GM19351 (cell line): ENCODE measurements around the gene CCNI2.
A peak's percentile ranks its signal among the peaks of the same experiment; 100 is the strongest.

Source experiments
- ATAC-seq: cut with Tn5 transposase; IDR thresholded peaks from one replicate; pipeline ENCODE4 v1.9.1; 2021; ENCODE audit warnings: mild to moderate bottlenecking, moderate library complexity; ENCODE audit not compliant: unreplicated experiment

The CCNI2 gene

DNA sequence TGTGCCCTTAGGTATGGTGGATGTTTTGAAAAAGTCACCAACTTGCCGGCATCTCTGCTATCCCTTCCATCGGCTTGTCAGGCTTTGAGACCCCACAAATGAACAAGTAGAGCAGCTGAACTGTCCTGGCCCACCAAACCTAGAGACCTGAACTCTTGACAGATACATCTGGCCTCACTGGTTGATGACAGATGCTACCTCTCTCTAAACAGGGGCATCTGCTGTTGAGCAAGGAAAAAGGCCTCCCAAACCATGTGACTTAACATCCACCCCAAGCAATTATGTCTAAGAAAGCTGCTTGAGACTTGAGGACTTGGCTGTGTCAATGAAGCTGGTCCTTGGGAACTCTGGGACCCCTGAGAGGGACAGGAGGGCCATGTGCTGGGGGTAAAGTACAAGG, 2.3 kb downstream of the CCNI2 start:
- no peak for ATAC-seq

DNA sequence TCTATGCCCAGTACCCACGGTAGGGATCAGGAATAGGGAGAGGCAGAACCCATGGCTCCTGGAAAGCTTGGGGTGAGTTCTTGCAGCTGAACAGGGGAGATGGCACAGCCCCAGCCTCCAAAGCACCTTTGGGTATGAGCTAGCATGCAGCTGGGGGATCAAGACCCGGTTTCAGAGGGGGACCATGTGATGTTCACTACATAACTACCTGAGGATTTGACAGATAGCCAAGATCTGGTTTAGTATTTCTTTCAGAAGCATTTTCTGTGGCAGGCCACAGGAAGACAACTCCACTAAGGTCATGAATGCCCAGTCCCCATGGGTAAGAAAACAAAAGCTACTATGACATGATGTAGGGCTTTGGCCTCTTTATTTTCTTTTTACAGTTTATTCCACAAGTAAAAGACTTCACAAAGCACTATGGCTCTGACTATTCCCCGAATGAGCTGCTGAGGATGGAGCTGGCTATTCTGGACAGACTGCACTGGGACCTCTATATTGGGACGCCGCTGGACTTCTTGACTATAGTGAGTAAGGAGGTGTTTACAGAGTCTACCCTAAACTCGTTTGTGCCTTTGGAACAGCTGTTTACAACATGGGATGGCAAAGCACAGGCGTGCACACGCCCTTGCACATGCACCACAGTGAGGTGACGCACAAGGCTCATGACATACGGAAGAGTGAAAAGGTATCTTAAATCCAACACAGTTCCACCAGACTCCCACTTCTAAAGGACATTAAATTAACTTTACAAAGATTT, 3.4 kb downstream of the CCNI2 start:
- ATAC-seq, result no peak

DNA sequence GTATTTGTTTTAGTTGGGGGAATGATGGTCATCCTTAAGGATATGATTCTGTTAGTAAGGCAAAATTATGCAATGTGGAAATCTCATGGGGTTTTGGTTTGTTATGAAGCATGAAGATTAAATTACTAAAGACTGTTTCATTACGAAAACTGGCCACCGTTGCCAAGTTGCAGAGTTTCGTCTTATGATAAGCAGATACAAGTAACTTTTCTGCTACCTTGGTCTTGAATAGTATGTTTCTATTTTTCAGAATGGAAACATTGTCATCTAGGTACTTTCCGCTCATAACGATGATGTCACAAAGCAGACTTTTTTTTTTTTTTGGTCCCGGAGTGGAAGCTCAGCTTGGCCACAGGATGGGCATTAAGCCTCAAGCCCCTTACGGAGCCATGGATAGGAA, 4.2 kb downstream of the CCNI2 start:
- ATAC-seq, result peak; percentile 53

- no peak for ATAC-seq
These were observed 4.8 kb downstream of the CCNI2 start for GRCh38 chr5:132751971-132752580.

DNA sequence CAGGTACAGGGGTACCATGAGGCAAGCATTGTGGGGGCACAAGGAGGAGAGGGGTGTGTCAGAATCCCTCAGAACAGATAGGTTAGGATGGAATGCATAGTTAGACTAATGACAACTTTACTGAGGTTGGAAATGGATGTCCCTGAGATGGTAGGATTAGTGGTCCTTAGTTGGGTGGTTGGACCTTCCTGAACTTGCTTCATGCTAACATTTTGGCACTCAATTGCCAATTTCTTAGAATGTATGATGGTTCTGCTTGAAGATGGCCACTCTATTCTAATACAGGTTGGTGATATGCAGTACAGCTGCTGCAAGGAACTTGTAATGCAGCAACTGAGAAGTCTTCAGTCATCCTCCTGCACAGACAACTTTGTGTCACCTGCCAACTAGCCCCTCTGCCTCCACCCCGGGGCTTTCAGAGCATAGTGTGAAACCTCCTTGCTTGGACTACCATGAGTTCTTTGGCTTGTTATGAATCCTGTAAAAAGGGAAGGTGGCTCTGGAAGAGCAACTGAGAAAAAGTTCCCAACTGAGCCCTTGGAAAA, 5.4 kb downstream of the CCNI2 start:
- ATAC-seq, result no peak

GRCh38 chr5:132753135-132753987, 6.1 kb downstream of the CCNI2 start:
- ATAC-seq, result no peak

DNA sequence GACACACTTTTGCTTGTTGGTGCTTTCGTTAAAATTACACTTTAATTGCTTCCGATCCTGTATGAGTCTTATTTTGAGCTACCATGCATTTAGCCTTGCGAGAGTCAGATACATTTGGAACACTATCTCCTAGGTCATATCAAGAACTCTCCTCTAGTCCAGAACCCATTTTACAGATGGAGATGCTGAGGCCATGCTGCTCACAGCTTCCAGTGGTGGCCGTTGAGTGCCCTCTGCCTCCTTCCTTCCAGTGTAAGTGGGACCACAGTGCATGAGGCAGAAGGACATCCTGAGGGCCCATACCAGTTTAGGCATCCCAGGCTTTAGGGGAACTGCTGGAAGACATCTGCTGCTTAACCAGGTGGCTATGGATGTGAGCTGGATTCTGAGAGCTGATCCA, 6.9 kb downstream of the CCNI2 start:
- ATAC-seq, result no peak

GRCh38 chr5:132754947-132755346, 7.7 kb downstream of the CCNI2 start:
- ATAC-seq, result no peak

DNA sequence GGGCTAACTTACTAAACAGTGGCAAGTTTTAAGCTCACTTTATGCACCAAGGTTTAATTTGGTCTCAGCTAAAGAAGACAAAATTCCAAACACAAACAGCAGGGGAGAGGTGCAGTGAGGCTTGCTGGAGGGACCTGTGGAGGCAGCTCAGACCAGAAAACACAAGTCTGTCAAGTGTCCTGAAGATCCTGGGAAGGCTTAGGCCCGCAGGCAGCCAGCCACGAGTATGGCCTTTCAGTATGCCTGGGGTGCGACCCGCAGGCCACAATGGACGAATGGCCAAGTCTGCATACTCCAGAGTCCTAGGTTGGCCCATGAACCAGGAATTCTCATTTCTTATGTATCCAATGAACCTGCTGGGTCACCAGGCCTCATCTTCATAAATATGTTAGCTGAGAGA, 9.3 kb downstream of the CCNI2 start:
- ATAC-seq, result no peak

GRCh38 chr5:132758451-132758850, 11.2 kb downstream of the CCNI2 start:
- no peak for ATAC-seq

DNA sequence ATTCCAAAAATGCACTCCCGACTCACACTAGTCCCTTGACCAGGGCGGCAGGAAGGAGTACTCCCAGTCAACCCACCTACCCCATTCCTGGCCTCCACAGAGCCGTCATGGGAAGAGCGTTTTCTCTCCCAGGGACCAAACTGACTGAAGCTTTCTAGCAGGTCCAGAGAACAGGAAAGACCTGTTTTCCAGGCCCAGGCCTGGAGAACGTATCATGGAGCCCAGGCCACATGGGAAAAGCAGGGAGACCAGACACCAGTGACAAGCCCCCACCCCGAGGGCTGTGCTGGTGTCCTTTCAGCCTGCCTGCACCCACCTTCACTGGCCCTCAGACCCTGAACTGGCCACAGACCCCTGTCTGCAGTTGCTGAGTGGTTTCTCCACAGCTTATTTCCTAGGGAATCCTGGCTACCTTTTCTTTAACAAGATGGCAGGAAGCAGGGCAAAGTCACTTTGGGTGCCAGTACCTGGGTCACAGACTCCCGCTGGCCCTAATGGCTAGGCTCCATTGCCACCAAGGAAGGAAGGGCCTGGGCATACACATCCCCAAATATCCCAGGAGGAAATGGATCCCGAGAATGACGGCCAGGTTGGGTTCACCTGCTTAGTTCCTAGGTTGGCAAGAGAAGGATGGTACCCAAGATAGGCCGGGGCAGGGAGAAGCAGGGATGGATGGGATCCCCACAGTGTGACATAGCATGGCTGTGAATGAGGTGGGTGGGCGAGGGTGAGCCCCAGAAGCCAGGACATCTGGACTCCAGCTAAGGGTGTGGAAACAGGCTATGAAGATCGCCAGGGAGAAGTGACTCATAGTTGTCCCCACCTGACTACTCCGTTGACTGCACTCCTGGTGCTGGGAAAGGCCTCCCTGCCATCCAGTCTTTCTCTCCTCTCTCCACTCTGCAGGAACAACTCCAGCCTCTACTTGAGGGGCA, 12.2 kb downstream of the CCNI2 start:
- no peak for ATAC-seq

GRCh38 chr5:132760049-132760420, 12.8 kb downstream of the CCNI2 start:
- no peak for ATAC-seq

- ATAC-seq, result no peak
These were observed 13.5 kb downstream of the CCNI2 start for GRCh38 chr5:132760601-132761317.

DNA sequence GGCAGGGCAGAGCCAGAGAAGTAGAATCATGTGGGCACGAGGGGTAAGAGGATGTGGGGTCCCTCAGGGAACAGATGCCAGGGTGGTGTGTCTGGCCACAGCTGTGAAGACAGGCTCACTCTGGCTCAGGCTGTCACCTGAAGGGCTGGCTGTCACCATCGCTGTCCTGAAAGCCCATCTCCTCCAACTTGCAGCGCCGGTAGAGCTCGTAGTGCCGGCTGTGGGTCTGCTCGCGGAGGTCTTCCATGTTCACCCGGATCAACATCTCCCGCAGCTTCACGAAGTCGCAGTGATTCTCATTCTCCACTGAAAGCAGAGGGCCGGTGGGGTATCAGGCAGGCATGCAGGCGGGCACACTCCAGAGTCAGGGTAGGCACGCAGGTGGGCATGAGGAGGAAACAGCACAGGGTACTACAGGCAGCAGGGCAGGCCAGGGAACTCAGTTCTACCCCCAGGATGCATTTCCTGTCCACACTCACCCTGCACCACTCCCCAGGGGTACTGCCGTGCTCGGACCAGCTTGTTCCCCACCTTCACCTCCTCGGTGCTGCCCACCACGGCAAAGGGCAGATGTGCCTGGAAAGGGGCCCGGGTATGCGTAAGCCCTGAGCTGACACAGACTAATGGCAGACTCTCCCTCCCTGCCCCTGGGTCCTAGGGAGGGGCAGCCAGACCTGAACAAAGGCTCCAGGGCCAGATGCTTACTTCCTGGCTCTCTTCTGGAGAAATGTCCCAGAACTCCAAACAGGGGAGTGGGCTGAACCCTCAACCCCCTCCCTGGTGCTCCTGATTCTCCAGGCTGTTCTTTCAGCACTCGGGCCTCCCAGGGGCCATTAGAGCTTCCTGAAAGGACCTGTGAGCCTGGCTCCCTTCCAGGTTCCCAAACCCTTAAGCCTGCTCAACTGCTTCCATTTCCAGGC, 14.4 kb downstream of the CCNI2 start:
- ATAC-seq, result no peak

GRCh38 chr5:132762246-132763000, 15.2 kb downstream of the CCNI2 start:
- no peak for ATAC-seq

DNA sequence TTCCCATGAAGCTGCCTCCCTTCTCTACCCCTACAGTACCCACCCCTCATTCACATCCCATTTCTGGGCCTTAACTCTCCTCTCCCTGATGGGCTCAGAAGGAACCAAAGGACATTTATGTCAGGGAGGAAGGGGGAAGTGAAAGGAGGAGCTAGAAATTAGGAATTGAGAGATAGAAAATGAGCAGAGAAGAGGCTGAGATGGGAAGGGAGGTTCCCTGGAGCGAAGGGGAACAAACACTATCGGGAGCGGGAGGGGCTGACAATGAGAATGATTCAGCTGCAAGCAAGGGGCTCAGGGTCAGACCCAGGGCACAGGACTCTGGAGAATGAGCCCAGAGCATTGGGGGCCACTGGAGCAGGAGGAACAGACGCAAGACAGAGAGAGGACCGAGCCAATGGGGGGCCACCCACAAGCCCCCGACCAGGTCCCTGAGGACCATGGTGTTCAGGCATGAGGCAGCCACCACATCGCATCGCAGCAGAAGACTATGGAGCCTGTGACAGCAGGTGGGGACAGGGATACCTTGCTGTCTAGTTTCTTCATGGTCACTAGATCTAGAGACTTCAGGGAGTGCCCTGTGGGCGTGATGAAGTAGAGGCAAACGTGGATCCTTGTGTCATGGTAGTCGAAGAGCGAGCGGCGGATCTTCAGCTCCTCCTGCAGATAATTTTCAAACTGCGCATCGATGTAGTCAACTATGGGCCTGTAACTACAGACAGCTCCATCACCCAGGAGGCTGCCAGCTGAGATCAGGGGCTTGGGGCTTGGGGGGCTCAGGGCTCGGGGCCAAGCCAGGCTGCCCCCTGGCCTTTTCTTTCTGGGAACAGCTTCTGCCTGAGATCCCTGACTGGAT, 16.2 kb downstream of the CCNI2 start:
- no peak for ATAC-seq

- ATAC-seq, result no peak
These were observed 16.8 kb downstream of the CCNI2 start for GRCh38 chr5:132764051-132764450.
